ENCODE measurements around the gene TEN1. TPM values are rescaled to one million over a fixed set of nuclear protein-coding genes. Genes with fewer than 3 reads are reported as not detected.

Gene TEN1
- total and polyA plus RNA-seq, 2 of the 13 experiments (the other 11 are each of a cell fraction or from before 2014, with no cell fraction given): 18.0 to 21.3 TPM

DNA sequence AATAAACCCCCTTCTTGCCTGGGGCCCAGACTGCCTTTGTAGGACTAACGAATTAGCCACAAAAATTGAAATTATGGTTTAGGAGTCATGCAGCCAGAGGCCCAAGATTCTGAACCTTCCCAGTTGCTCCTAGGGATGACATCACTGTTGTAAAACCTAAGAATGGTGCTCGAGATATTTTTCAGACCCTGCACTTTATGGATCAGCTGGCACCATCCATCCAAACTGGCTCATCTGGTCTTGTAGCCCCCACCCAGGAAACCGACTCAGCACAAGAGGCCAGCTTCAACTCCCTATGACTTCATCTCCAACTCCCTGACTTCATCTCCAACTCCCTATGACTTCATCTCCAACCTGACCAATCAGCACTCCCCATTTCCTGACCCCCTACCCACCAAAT, 59.0 kb downstream of the TEN1 start (continued):
- TF ChIP-seq, protein P1, sequence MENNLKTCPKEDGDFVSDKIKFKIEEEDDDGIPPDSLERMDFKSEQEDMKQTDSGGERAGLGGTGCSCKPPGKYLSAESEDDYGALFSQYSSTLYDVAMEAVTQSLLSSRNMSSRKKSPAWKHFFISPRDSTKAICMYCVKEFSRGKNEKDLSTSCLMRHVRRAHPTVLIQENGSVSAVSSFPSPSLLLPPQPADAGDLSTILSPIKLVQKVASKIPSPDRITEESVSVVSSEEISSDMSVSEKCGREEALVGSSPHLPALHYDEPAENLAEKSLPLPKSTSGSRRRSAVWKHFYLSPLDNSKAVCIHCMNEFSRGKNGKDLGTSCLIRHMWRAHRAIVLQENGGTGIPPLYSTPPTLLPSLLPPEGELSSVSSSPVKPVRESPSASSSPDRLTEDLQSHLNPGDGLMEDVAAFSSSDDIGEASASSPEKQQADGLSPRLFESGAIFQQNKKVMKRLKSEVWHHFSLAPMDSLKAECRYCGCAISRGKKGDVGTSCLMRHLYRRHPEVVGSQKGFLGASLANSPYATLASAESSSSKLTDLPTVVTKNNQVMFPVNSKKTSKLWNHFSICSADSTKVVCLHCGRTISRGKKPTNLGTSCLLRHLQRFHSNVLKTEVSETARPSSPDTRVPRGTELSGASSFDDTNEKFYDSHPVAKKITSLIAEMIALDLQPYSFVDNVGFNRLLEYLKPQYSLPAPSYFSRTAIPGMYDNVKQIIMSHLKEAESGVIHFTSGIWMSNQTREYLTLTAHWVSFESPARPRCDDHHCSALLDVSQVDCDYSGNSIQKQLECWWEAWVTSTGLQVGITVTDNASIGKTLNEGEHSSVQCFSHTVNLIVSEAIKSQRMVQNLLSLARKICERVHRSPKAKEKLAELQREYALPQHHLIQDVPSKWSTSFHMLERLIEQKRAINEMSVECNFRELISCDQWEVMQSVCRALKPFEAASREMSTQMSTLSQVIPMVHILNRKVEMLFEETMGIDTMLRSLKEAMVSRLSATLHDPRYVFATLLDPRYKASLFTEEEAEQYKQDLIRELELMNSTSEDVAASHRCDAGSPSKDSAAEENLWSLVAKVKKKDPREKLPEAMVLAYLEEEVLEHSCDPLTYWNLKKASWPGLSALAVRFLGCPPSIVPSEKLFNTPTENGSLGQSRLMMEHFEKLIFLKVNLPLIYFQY (CRISPR knock-in tag; IDR thresholded peaks at IDR 0.05; ENCODE audit: borderline replicate concordance): no peak
- TF ChIP-seq, protein P2, sequence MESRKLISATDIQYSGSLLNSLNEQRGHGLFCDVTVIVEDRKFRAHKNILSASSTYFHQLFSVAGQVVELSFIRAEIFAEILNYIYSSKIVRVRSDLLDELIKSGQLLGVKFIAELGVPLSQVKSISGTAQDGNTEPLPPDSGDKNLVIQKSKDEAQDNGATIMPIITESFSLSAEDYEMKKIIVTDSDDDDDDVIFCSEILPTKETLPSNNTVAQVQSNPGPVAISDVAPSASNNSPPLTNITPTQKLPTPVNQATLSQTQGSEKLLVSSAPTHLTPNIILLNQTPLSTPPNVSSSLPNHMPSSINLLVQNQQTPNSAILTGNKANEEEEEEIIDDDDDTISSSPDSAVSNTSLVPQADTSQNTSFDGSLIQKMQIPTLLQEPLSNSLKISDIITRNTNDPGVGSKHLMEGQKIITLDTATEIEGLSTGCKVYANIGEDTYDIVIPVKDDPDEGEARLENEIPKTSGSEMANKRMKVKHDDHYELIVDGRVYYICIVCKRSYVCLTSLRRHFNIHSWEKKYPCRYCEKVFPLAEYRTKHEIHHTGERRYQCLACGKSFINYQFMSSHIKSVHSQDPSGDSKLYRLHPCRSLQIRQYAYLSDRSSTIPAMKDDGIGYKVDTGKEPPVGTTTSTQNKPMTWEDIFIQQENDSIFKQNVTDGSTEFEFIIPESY (CRISPR knock-in tag; IDR thresholded peaks at IDR 0.05): no peak
- TF ChIP-seq ZFP36 (IDR thresholded peaks at IDR 0.05; ENCODE audit: borderline replicate concordance, low read depth, low read length, partially characterized antibody) (no peak), CSRNP1 (CRISPR knock-in tag; IDR thresholded peaks at IDR 0.05) (no peak), PATZ1 (CRISPR knock-in tag; IDR thresholded peaks at IDR 0.05) (no peak), POLR2G (IDR thresholded peaks at IDR 0.05; ENCODE audit: low read depth, low read length) (peak; percentile 45), NR2C2 (CRISPR knock-in tag; IDR thresholded peaks at IDR 0.05; ENCODE audit: borderline replicate concordance) (no peak), ZNF772 (CRISPR knock-in tag; IDR thresholded peaks at IDR 0.05) (no peak), KLF15 (CRISPR knock-in tag; IDR thresholded peaks at IDR 0.05; ENCODE audit: borderline replicate concordance) (no peak), ZNF512 (CRISPR knock-in tag; IDR thresholded peaks at IDR 0.05) (no peak), ZNF30 (CRISPR knock-in tag; IDR thresholded peaks at IDR 0.05) (no peak), RFXAP (CRISPR knock-in tag; IDR thresholded peaks at IDR 0.05; ENCODE audit: borderline replicate concordance) (no peak), KLF13 (CRISPR knock-in tag; IDR thresholded peaks at IDR 0.05) (no peak), ZNF577 (CRISPR knock-in tag; IDR thresholded peaks at IDR 0.05; ENCODE audit: borderline replicate concordance, low read depth) (no peak), ZMYM2 (CRISPR knock-in tag; IDR thresholded peaks at IDR 0.05) (no peak), E2F2 (CRISPR knock-in tag; IDR thresholded peaks at IDR 0.05; ENCODE audit: borderline replicate concordance) (no peak)

Measured in HepG2 (cell line).